Left cardiac atrium (tissue), 4 donors: Measurements from ENCODE around the gene OXSR1. TPM values are rescaled to one million over a fixed set of nuclear protein-coding genes. Genes with fewer than 3 reads are reported as not detected.
A peak's percentile ranks its signal among the peaks of the same experiment; 100 is the strongest.

Experiments
- ATAC-seq, 2 donors: fragments of 200-7000 bp; cut with Tn5 transposase; one replicate each; pipeline ENCODE4 v1.9.1; 2020; ENCODE audit warnings: mild to moderate bottlenecking in 2 of 2, moderate library complexity in 2 of 2
- DNase-seq: peaks from one replicate; pipeline ENCODE4 v3.0.0-alpha.2; 2020
- intact Hi-C, 2 donors: fragments of 100-400 bp; cut with DNase I; formaldehyde crosslinking; loops; one replicate each; pipeline versions ENCODE4 v1.14.1 to v1.15.1; 2022 to 2023
- total RNA-seq, 2 donors: library from RNA; stranded (reverse); fragmentation: NEBNext Ultra II Directional; extraction: Animal tissue kit (Norgen Biotek cat#: 25700); gene quantifications; one replicate each; pipeline ENCODE4 v1.2.1, GENCODE V29; 2021
- donor health status: DM: no; HTN: yes; CAD: no.
- donor health status: DM: no; HTN: yes; CAD: no; lungs with severe emphysema.
- donor health status: DM: yes; HTN: yes; CAD: no.
- donor health status: Dilated cardiomyopathy.

The OXSR1 gene
- total RNA-seq, 2 donors from 2014 or later, result 21.4 to 35.2 TPM

DNA sequence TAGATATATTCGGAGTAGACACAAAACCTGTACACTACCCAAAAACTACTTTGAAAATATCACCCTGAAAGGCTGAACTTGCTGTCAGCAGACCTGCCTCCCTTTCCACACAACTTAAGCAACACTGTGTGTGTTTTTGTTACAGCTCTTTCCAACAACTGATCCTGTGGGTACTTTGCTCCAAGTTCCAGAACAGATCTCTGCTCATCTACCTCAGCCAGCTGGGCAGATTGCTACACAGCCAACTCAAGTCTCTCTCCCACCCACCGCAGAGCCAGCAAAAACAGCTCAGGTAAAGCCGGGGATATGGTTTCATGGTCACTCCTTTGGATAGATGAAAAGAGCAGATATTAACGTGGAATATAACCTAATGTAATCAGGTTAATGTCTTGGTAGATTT lies 80.6 kb downstream of the OXSR1 start:
- intact Hi-C loops, result loop anchor here in 1 of 2 donors (10.0 kb wide), 1 partner anchor 111 kb away; the partner anchor contains the start of genes ACAA1 and MYD88
- no peak for ATAC-seq
- no peak for DNase-seq

GRCh38 chr3:38247366-38248035 lies 82.2 kb downstream of the OXSR1 start:
- intact Hi-C loops, result loop anchor here in 1 of 2 donors (10.0 kb wide), 1 partner anchor 113 kb away; the partner anchor contains the start of genes ACAA1 and MYD88
- no peak for DNase-seq
- peak; percentile 84 to 95 for ATAC-seq

GRCh38 chr3:38250198-38250597 lies 84.9 kb downstream of the OXSR1 start:
- ATAC-seq (no peak), DNase-seq (no peak)
- intact Hi-C loops, result no loop called here

DNA sequence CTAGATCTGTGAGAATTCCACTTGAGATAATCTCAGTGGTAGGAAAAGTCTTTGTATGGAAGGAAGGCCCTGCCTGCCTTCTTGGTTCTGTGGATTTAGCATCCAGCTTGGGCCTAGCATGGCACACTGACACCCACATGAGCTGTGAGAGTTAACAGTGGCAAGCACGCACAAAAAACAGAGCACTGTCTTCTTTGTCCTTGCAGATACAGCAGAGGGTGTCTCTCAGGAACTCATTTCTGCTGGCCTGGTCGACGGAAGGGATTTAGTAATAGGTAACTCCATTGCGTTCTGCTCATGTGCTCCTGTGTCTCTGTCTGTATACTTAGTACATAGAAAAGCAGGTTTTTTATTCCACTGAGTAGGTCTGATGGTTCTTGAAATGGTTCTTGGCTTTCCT lies 85.9 kb downstream of the OXSR1 start:
- no peak for ATAC-seq
- intact Hi-C loops, result no loop called here
- DNase-seq, result no peak

- DNase-seq (no peak), ATAC-seq (no peak)
- intact Hi-C loops, result no loop called here
Measured at GRCh38 chr3:38253704-38254103, 88.4 kb downstream of the OXSR1 start.

DNA sequence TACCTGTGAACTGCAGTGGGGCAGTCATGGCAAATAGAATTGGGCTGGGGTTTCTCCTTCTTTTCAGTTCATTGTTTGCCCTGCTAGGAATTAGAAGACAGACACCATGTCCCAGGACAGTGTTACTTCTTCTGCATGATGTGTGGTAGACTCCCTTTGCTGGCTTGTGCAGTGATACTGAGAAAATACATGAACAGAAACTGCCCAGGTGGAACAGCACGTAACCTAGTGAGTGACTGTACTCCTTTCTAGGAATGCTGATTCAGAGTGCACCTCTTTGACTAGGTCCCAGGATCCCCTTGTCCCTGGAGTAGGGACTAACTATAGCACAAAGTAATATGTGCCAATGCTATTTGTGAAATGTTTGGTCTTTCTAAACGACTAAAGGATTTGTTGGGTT lies 89.5 kb downstream of the OXSR1 start:
- intact Hi-C loops, result no loop called here
- ATAC-seq (no peak), DNase-seq (no peak)

- ATAC-seq (no peak), DNase-seq (no peak)
- intact Hi-C loops, result no loop called here
Measured at GRCh38 chr3:38255627-38256026, 90.3 kb downstream of the OXSR1 start.

DNA sequence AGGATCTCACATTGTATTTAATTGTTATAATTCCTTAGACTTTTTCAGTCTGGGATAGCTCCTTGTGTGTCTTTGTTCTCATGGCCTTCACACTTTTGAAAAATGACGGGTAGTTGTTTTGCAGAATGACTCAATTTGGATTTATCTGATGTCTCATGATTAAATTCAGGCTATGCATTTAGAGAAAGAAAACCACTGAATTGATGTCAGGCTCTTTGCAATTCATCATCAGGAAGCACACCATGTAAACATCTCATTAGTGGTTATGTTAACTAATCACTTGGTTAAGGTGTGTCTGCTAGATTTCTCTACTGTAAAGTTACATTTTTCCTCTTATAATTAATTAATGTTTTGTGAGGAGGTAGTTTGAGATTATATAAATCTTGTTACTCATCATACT lies 92.2 kb downstream of the OXSR1 start:
- intact Hi-C loops, result no loop called here
- no peak for ATAC-seq
- DNase-seq, result no peak

GRCh38 chr3:38260474-38260873 lies 95.1 kb downstream of the OXSR1 start:
- ATAC-seq, result no peak
- no peak for DNase-seq
- intact Hi-C loops, result no loop called here

DNA sequence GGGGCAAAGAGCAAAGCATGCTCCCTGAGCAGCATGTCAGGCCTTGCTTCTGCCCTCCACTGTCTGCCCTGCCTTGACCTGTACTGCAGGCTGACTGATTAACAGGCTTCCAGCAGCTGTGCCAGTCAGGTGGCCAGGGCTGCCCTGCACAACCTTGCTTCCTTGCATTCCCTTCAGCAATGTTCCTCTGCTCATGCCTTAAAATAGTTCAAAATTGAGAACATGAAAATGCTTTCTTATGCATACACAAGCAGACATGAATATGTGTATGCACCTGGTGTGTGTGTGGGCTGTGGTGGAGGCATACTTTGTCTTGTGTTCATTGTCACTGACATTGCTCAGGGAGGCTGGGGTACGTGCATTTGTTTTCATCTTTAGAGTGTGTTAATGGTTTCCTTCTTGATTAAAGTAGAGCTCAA lies 99.0 kb downstream of the OXSR1 start:
- intact Hi-C loops, result no loop called here
- ATAC-seq (peak in 1 of 2 donors; percentile 47), DNase-seq (no peak)

- peak in 1 of 2 donors; percentile 47 for ATAC-seq
- intact Hi-C loops, result no loop called here
- DNase-seq, result no peak
Measured at GRCh38 chr3:38264779-38265178, 99.4 kb downstream of the OXSR1 start.

- intact Hi-C loops, result no loop called here
- DNase-seq (no peak), ATAC-seq (no peak)
Measured at GRCh38 chr3:38265604-38266307, 100.4 kb downstream of the OXSR1 start, which contains the start of gene SLC22A13. Gene SLC22A13 (plus strand): TSS chr3:38265812. CDS start chr3:38265861, 49 bp downstream.

DNA sequence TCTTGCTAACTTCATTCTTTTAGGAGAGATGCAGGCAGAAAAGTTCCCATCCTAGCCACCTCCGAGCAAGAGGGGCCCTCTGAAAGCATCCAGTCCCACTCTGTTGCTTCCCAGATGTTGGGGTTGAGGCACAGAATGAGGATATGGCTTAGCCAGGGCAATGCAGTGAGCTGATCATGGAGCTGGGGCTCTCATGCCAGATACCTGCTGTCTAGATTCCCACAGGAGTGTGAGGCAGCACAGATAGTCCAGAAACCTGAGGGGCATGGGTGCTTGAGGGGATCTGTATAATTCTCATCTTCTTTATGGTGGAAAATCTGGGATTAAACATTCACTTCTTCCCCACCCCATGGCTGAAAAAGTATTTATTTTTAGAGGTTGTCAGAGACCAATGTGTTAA lies 101.5 kb downstream of the OXSR1 start:
- intact Hi-C loops, result no loop called here
- no peak for ATAC-seq
- DNase-seq, result no peak

GRCh38 chr3:38267662-38268061 lies 102.3 kb downstream of the OXSR1 start:
- no peak for ATAC-seq
- no peak for DNase-seq
- intact Hi-C loops, result no loop called here

- ATAC-seq, result no peak
- intact Hi-C loops, result no loop called here
- no peak for DNase-seq
Measured at GRCh38 chr3:38268087-38268486, 102.8 kb downstream of the OXSR1 start.

- DNase-seq (no peak), ATAC-seq (no peak)
- intact Hi-C loops, result no loop called here
Measured at GRCh38 chr3:38268522-38268921, 103.2 kb downstream of the OXSR1 start.

- no peak for ATAC-seq
- intact Hi-C loops, result no loop called here
- DNase-seq, result no peak
Measured at GRCh38 chr3:38270606-38271005, 105.3 kb downstream of the OXSR1 start.

- intact Hi-C loops, result no loop called here
- ATAC-seq, result no peak
- DNase-seq, result no peak
Measured at GRCh38 chr3:38271553-38271952, 106.2 kb downstream of the OXSR1 start.

- intact Hi-C loops, result no loop called here
- DNase-seq, result no peak
- ATAC-seq, result no peak
Measured at GRCh38 chr3:38274864-38275649, 109.7 kb downstream of the OXSR1 start.

DNA sequence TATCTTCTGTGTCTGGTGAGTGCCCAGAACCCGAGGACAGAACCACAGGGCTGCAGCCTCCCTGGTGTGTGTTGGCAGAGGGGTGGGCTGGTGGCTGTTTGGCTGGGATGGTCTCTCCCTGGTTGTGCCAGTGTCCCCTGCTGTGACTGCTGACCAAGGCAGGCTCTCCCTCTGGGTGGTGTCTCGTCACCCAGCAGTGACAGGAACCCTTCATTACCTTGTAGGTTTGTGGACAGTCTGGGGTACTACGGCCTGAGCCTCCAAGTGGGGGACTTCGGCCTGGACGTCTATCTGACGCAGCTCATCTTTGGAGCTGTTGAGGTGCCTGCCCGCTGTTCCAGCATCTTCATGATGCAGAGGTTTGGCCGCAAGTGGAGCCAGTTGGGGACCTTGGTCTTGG lies 110.3 kb downstream of the OXSR1 start:
- ATAC-seq (no peak), DNase-seq (no peak)
- intact Hi-C loops, result no loop called here
